HepG2 (cell line): ENCODE data around the gene RHBDD2. TPM values are rescaled to one million over a fixed set of nuclear protein-coding genes. Genes with fewer than 3 reads are reported as not detected.

Source experiments
- FOXO1 ChIP-seq: sonication (generic); formaldehyde crosslinking; IDR thresholded peaks from 2 replicates; pipeline ENCODE4 v1.4.0; 2020; ENCODE audit warnings: missing genetic modification reagents
- HIVEP1 ChIP-seq: sonication (generic); formaldehyde crosslinking; IDR thresholded peaks from 2 replicates; pipeline ENCODE4 v1.4.0; 2020; ENCODE audit warnings: mild to moderate bottlenecking, missing genetic modification reagents
- HMGXB3 ChIP-seq: sonication (generic); formaldehyde crosslinking; IDR thresholded peaks from 2 replicates; pipeline ENCODE4 v1.4.0; 2020; ENCODE audit warnings: missing genetic modification reagents, borderline replicate concordance
- KMT2A ChIP-seq: sonication (generic); formaldehyde crosslinking; IDR thresholded peaks from 2 replicates; pipeline ENCODE4 v1.4.0; 2020; ENCODE audit warnings: missing genetic modification reagents
- MYNN ChIP-seq: sonication (generic); formaldehyde crosslinking; IDR thresholded peaks from 2 replicates; pipeline ENCODE4 v1.4.0; 2020; ENCODE audit warnings: mild to moderate bottlenecking, low read depth, missing genetic modification reagents
- NR2C2 ChIP-seq: sonication (generic); formaldehyde crosslinking; IDR thresholded peaks from 2 replicates; pipeline ENCODE4 v1.4.0; 2020; ENCODE audit warnings: missing genetic modification reagents, mild to moderate bottlenecking, moderate library complexity, borderline replicate concordance
- PREB ChIP-seq: sonication (generic); formaldehyde crosslinking; IDR thresholded peaks from 2 replicates; pipeline ENCODE4 v1.4.0; 2020; ENCODE audit warnings: missing genetic modification reagents
- RFX5 ChIP-seq: IDR thresholded peaks from 2 replicates; pipeline ENCODE4 v1.6.1; 2011; ENCODE audit warnings: low read depth, low read length, improper control_type of control experiment
- RXRA ChIP-seq: sonication (generic); formaldehyde crosslinking; IDR thresholded peaks from 2 replicates; pipeline ENCODE4 v1.5.1; 2020; ENCODE audit warnings: missing genetic modification reagents
- SP2 ChIP-seq: sonication (generic); formaldehyde crosslinking; IDR thresholded peaks from 2 replicates; pipeline ENCODE4 v1.5.1; 2020; ENCODE audit warnings: mild to moderate bottlenecking, missing genetic modification reagents
- TRAFD1 ChIP-seq: sonication (generic); formaldehyde crosslinking; IDR thresholded peaks from 2 replicates; pipeline ENCODE4 v1.5.1; 2020; ENCODE audit warnings: missing genetic modification reagents, mild to moderate bottlenecking, borderline replicate concordance
- XBP1 ChIP-seq: sonication (generic); formaldehyde crosslinking; IDR thresholded peaks from 2 replicates; pipeline ENCODE4 v1.5.0; 2020; ENCODE audit warnings: missing genetic modification reagents
- ZBTB4 ChIP-seq: sonication (generic); formaldehyde crosslinking; IDR thresholded peaks from 2 replicates; pipeline ENCODE4 v1.4.0; 2020; ENCODE audit warnings: missing genetic modification reagents, mild to moderate bottlenecking, borderline replicate concordance
- ZNF225 ChIP-seq: sonication (generic); formaldehyde crosslinking; IDR thresholded peaks from 2 replicates; pipeline ENCODE4 v1.4.0; 2020; ENCODE audit warnings: mild to moderate bottlenecking, missing genetic modification reagents
- ZNF34 ChIP-seq: sonication (generic); formaldehyde crosslinking; IDR thresholded peaks from 2 replicates; pipeline ENCODE4 v1.4.0; 2020; ENCODE audit warnings: mild to moderate bottlenecking, missing genetic modification reagents, borderline replicate concordance
- ZNF691 ChIP-seq: sonication (generic); formaldehyde crosslinking; IDR thresholded peaks from 2 replicates; pipeline ENCODE4 v1.4.0; 2020; ENCODE audit warnings: missing genetic modification reagents, low read depth, mild to moderate bottlenecking, borderline replicate concordance
- ZSCAN31 ChIP-seq: sonication (generic); formaldehyde crosslinking; IDR thresholded peaks from 2 replicates; pipeline ENCODE4 v1.5.0; 2020; ENCODE audit warnings: low read depth, mild to moderate bottlenecking, missing genetic modification reagents
- polyA plus RNA-seq, 8 experiments: library from polyadenylated mRNA; depleted of rRNA in 3 of 8; stranded (reverse) in 7 of 8; unstranded in 1 of 8; fragments of >200 nt; fragmentation: Illumina TruSeq in 4 of 8; extraction: Trizol in 4 of 8; gene quantifications; 2 replicates each; pipeline versions ENCODE4 v1.2.1 to v1.2.3, GENCODE V29; 2011 to 2016; ENCODE audit warnings: low read depth in 4 of 8, missing spikeins in 1 of 8, mixed read lengths in 1 of 8; ENCODE audit not compliant: insufficient read depth in 1 of 8
- total RNA-seq, 5 experiments: library from RNA; depleted of rRNA; stranded (reverse); fragments of >200 nt; fragmentation: Illumina TruSeq; extraction: Trizol; gene quantifications; 2 replicates each; pipeline ENCODE4 v1.2.3, GENCODE V29; 2016; ENCODE audit warnings: low read depth in 1 of 5

The RHBDD2 gene
- total and polyA plus RNA-seq, 2 of the 13 experiments (the other 11 are each of a cell fraction or from before 2014, with no cell fraction given): 23.1 to 26.4 TPM

GRCh38 chr7:75914655-75915415 is 36.0 kb downstream of the RHBDD2 start, which contains the start of gene POR (continued):
- TF ChIP-seq XBP1 (CRISPR knock-in tag) (peak; percentile 25; the same call in 1 of the 2 replicates), ZBTB4 (CRISPR knock-in tag) (peak; percentile 89), MYNN (CRISPR knock-in tag) (no peak), TRAFD1 (CRISPR knock-in tag) (no peak), HMGXB3 (CRISPR knock-in tag) (0 out of 2 replicates have a peak, but pooled peaks have one; percentile 31), ZNF691 (no peak), SP2 (CRISPR knock-in tag) (peak; percentile 28; the same call in 1 of the 2 replicates), FOXO1 (CRISPR knock-in tag) (no peak; the same call in none of the 2 replicates), ZSCAN31 (CRISPR knock-in tag) (peak; percentile 99), NR2C2 (CRISPR knock-in tag) (no peak), ZNF225 (no peak; the same call in none of the 2 replicates), RXRA (CRISPR knock-in tag) (peak; percentile 50; the same call in 1 of the 2 replicates), PREB (CRISPR knock-in tag) (peak; percentile 68), RFX5 (peak; percentile 56), KMT2A (CRISPR knock-in tag) (peak; percentile 65; the same call in 1 of the 2 replicates), HIVEP1 (peak; percentile 86), ZNF34 (no peak)
